ENCODE results near the gene GUCY2D. TPM values are rescaled to one million over a fixed set of nuclear protein-coding genes. Genes with fewer than 3 reads are reported as not detected.

Gene GUCY2D
- total RNA-seq, 2 donors from 2014 or later, result not detected

DNA sequence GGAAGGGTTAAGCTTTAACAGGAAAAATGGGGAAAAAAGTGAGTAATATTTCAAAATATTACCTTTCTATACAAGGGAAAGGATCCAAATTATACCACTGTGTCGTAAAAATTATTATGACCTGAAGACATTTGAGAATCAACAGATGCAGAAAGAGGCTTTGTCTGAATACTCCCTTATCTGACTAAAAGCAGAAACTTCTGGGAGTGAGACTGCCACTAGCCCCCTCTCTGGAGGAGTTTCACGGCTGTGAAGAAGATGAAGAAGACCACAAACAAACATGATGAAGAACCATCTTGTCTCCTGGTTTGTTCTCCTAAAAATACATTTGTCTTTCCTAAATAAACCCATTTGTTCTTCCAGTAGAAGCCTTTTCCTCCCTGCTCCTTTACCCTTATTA, 41.0 kb upstream of the GUCY2D start:
- no peaks in the 10 kb centered on the region for H3K9me3 ChIP-seq
- no peak for DNase-seq (ENCODE audit: low spot score)
- no peak for TF ChIP-seq CTCF (IDR thresholded peaks at IDR 0.05)
- no peaks in the 10 kb centered on the region for H3K36me3 ChIP-seq
- peaks cover 0 to 3% of the 10 kb centered on the region in 2 donors for H3K4me1 ChIP-seq
- no peaks in the 10 kb centered on the region for H3K27me3 ChIP-seq
- H3K27ac ChIP-seq, result no peak overlapping the region
- H3K4me3 ChIP-seq, result no peak overlapping the region

DNA sequence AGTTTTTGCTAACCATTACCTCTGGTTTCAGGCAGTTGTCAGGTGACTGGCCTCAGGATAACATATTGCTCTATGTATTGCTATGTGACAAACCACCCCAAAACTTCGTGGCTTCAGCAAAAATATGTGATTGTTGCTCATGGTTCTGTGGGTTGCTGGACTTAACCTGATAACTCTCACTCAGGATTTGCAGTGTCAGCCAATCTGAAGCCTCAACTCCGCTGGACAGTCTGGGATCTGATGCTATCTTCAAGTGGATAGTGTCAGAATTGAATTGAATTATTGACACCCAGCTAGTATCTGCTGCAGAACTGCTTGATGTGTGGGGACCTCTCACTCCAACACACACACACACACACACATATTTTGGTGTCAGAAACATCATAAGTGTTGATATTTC, 34.7 kb upstream of the GUCY2D start:
- no peaks in the 10 kb centered on the region for H3K36me3 ChIP-seq
- H3K4me3 ChIP-seq, result no peak overlapping the region
- no peak for TF ChIP-seq CTCF (IDR thresholded peaks at IDR 0.05)
- no peaks in the 10 kb centered on the region for H3K27me3 ChIP-seq
- H3K27ac ChIP-seq, result no peak overlapping the region
- H3K9me3 ChIP-seq, result no peaks in the 10 kb centered on the region
- H3K4me1 ChIP-seq, result no peaks in the 10 kb centered on the region
- DNase-seq (ENCODE audit: low spot score), result no peak

DNA sequence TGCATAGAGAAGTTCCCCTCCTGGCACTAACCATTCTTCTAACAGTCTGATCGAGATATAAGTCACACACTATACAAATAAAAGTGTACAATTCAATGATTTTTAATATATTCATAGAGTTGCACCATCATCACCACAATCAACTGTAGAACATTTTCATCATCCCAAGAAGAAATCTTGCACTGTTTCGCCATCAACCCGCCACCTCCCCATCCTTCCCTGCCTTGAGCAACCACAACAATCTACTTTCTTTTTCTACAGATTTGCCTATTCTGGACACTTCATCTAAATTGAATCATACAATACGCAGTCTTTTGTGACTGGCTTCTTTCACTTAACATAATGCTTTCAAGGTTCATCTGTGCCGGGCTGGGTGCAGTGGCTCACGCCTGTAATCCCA, 33.0 kb upstream of the GUCY2D start:
- Histone ChIP-seq H3K9me3 (peaks cover 0 to 6% of the 10 kb centered on the region in 2 donors), H3K36me3 (no peaks in the 10 kb centered on the region), H3K4me3 (no peak overlapping the region)

GRCh38 chr17:7971651-7972050, 30.8 kb upstream of the GUCY2D start:
- peaks cover 0 to 18% of the 10 kb centered on the region in 2 donors for H3K9me3 ChIP-seq
- no peak overlapping the region for H3K27ac ChIP-seq
- H3K36me3 ChIP-seq, result no peaks in the 10 kb centered on the region
- DNase-seq (ENCODE audit: low spot score), result no peak
- no peak for TF ChIP-seq CTCF (IDR thresholded peaks at IDR 0.05)
- H3K4me3 ChIP-seq, result no peak overlapping the region
- H3K27me3 ChIP-seq, result no peaks in the 10 kb centered on the region
- H3K4me1 ChIP-seq, result no peaks in the 10 kb centered on the region

More for the DNA sequence above, 33.0 kb upstream of the GUCY2D start:
- H3K27me3 ChIP-seq, result no peaks in the 10 kb centered on the region
- no peaks in the 10 kb centered on the region for H3K4me1 ChIP-seq
- no peak for TF ChIP-seq CTCF (IDR thresholded peaks at IDR 0.05)
- DNase-seq (ENCODE audit: low spot score), result no peak
- H3K27ac ChIP-seq, result no peak overlapping the region

- no peak overlapping the region for H3K27ac ChIP-seq
- TF ChIP-seq CTCF (IDR thresholded peaks at IDR 0.05), result no peak
- no peaks in the 10 kb centered on the region for H3K4me1 ChIP-seq
- no peak for DNase-seq (ENCODE audit: low spot score)
- no peaks in the 10 kb centered on the region for H3K27me3 ChIP-seq
- H3K9me3 ChIP-seq, result peaks cover 0 to 18% of the 10 kb centered on the region in 2 donors
- no peak overlapping the region for H3K4me3 ChIP-seq
- no peaks in the 10 kb centered on the region for H3K36me3 ChIP-seq
Observed at GRCh38 chr17:7972131-7972785, 30.2 kb upstream of the GUCY2D start.

DNA sequence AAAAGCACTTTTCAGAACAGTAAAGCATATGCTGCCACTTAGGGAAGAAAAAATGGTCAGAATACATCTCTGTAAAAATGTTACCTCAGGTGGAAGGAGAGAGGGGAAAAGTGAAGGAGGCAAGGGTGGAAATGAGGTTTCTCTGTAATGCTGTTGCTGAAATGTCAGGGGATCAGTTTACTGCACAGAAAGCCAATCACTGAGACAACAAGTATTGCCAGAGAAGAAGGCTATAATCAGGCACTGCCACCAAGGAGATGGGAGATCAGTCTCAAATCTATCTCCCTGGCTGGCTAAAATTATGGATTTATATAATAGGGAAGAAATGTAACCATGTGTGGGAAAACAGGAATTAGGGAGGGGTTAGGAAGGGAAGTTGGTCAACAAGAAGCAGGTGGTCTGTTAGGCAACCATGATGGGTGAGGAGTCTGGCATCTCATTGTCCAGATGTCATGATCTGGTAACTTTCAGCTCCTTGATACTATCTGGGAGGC, 27.7 kb upstream of the GUCY2D start:
- TF ChIP-seq CTCF (IDR thresholded peaks at IDR 0.05), result no peak
- Histone ChIP-seq H3K4me3 (no peak overlapping the region), H3K27me3 (no peaks in the 10 kb centered on the region), H3K27ac (no peak overlapping the region), H3K4me1 (no peaks in the 10 kb centered on the region), H3K36me3 (no peaks in the 10 kb centered on the region), H3K9me3 (peaks cover 0 to 18% of the 10 kb centered on the region in 2 donors)
- no peak for DNase-seq (ENCODE audit: low spot score)
